ENCODE data around the gene PCDH8. TPM values are rescaled to one million over a fixed set of nuclear protein-coding genes. Genes with fewer than 3 reads are reported as not detected.

The PCDH8 gene
- total and polyA plus RNA-seq, 2 of the 13 experiments (the other 11 are each of a cell fraction or from before 2014, with no cell fraction given), result not detected

- POLR2A ChIA-PET, result no interaction called here
- H2AFZ ChIP-seq (ENCODE audit: low read length), result no peak overlapping the region
- CTCF ChIA-PET (ENCODE audit: low intra/inter-chr PET ratio, low total read pairs), result no interaction called here
These were observed 8.4 kb downstream of the PCDH8 start for GRCh38 chr13:52840066-52840465.

More at GRCh38 chr13:52840066-52840465, 8.4 kb downstream of the PCDH8 start:
- WGBS (ENCODE audit: low lambda C conversion rate), result 48% methylated on average over 5 of the region's 6 CpGs
- FAIRE-seq (no peak), DNase-seq (ENCODE audit: low spot score) (no peak), ATAC-seq (no peak)
- no peak overlapping the region for H3K4me2 ChIP-seq (ENCODE audit: low read depth, low read length)
- no peaks in the 10 kb centered on the region for H3K36me3 ChIP-seq (replicated peaks in 1 of 2; ENCODE audit: control insufficient read depth in 1 of 2, insufficient read depth in 2 of 2, low read length in 2 of 2)
- intact Hi-C loops (cut with micrococcal nuclease; ENCODE audit: unreplicated experiment) (no loop called here), in situ Hi-C loops (cut with HindIII; ENCODE audit: extremely low pct_ligation_motif_present, low pct_unique_long_range_greater_than_20kb) (no loop called here)
- no peak overlapping the region for H3K9ac ChIP-seq (ENCODE audit: insufficient read depth, low read depth, low read length)
- H3K27me3 ChIP-seq (ENCODE audit: control insufficient read depth in 1 of 2, insufficient read depth in 2 of 2, low read length in 2 of 2), result no peaks in the 10 kb centered on the region
- H4K20me1 ChIP-seq (ENCODE audit: insufficient read depth, low read length), result no peaks in the 10 kb centered on the region
- H3K9me3 ChIP-seq (ENCODE audit: low read length), result no peaks in the 10 kb centered on the region
- TF ChIP-seq TARDBP (CRISPR knock-in tag; IDR thresholded peaks at IDR 0.05), result no peak
- TF ChIP-seq NR1H2 (CRISPR knock-in tag; IDR thresholded peaks at IDR 0.05; ENCODE audit: borderline replicate concordance, low read depth), result no peak
- no peak for TF ChIP-seq NCOA2 (CRISPR knock-in tag; IDR thresholded peaks at IDR 0.05)
- no peak for TF ChIP-seq ZNF567 (CRISPR knock-in tag; IDR thresholded peaks at IDR 0.05; ENCODE audit: borderline replicate concordance)
- TF ChIP-seq SP2 (CRISPR knock-in tag; IDR thresholded peaks at IDR 0.05), result no peak
- TF ChIP-seq FOSL1 (CRISPR knock-in tag; IDR thresholded peaks at IDR 0.05; ENCODE audit: borderline replicate concordance), result no peak
- no peak for TF ChIP-seq TP53 (CRISPR knock-in tag; conservative IDR thresholded peaks at IDR 0.05)
- TF ChIP-seq ARID3A (IDR thresholded peaks at IDR 0.05; ENCODE audit: low read depth, low read length), result no peak
- no peak for TF ChIP-seq HNRNPH1 (optimal IDR thresholded peaks at IDR 0.05; ENCODE audit: low read depth, low read length)
- TF ChIP-seq ZBTB10 (CRISPR knock-in tag; IDR thresholded peaks at IDR 0.05; ENCODE audit: borderline replicate concordance), result no peak
- TF ChIP-seq MAF1 (CRISPR knock-in tag; IDR thresholded peaks at IDR 0.05; ENCODE audit: borderline replicate concordance), result no peak
- no peak for TF ChIP-seq MED8 (CRISPR knock-in tag; IDR thresholded peaks at IDR 0.05; ENCODE audit: insufficient replicate concordance)
- no peak overlapping the region for H3K4me3 ChIP-seq (replicated peaks in 1 of 3; ENCODE audit: insufficient read depth in 1 of 3, low read depth in 2 of 3, low read length in 3 of 3)
- no peaks in the 10 kb centered on the region for H3K79me2 ChIP-seq (ENCODE audit: insufficient read depth, low read length)
- peaks cover 12% of the 10 kb centered on the region for H3K4me1 ChIP-seq (ENCODE audit: insufficient read depth, low read length)
- no peak overlapping the region for H3K27ac ChIP-seq (ENCODE audit: extremely low read length, insufficient read depth, low read length)
- BruUV-seq (replicated peaks), result no TSS peak
